GM12801 (cell line): ENCODE measurements around the gene TBX21.

Experiments used
- CTCF ChIP-seq: IDR thresholded peaks from one replicate; pipeline ENCODE4 v1.5.1; 2011; ENCODE audit warnings: control low read depth; ENCODE audit not compliant: insufficient read length; ENCODE audit errors: extremely low read depth

The TBX21 gene

GRCh38 chr17:47731396-47731795, 1.6 kb upstream of the TBX21 start:
- no peak for TF ChIP-seq CTCF

- no peak for TF ChIP-seq CTCF
These were observed 513 bp upstream of the TBX21 start for GRCh38 chr17:47732399-47733046.

- TF ChIP-seq CTCF: no peak
These were observed 806 bp downstream of the TBX21 start for GRCh38 chr17:47733674-47734410.

GRCh38 chr17:47735139-47735464, 2.1 kb downstream of the TBX21 start:
- no peak for TF ChIP-seq CTCF

GRCh38 chr17:47735536-47736011, 2.5 kb downstream of the TBX21 start:
- TF ChIP-seq CTCF: no peak

- no peak for TF ChIP-seq CTCF
These were observed 3.8 kb downstream of the TBX21 start for GRCh38 chr17:47736501-47737495.

- TF ChIP-seq CTCF: no peak
These were observed 5.1 kb downstream of the TBX21 start for GRCh38 chr17:47738178-47738577.
